ENCODE results near the gene AQP2.

AQP2 gene

DNA sequence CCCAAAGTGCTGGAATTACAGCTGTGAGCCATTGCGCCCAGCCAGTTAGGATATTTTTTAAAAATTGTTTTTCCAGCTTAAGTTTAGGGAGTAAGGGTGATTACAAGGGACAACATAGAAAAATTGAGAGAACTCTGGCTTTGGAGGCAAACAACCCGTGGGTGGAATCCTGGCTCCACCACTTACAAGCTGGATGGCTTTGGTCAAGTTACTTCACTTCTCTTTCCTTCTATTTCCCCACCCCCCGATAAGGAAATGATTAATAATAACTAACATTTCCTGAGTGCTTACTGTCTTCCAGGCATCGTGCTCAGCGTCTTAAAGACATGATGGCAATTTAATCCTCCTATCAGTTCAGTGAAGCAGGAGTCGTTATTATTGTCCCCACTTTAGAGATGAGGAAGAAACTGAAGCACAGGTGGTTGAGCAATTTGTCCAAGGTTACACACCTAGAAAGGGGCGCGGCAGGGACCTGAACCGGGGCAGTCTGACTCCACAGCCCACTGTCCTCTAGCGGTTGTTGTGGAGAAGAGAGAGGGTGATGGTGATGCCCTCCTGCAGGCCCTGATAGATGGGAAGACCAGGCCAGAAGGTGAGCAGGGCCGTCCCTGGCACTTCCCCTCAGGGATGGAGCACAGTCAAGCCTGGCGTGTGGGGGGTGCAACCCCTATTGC, 30.2 kb upstream of the AQP2 start:
- DNase-seq (ENCODE audit: low read depth, low spot score) = no peak

DNA sequence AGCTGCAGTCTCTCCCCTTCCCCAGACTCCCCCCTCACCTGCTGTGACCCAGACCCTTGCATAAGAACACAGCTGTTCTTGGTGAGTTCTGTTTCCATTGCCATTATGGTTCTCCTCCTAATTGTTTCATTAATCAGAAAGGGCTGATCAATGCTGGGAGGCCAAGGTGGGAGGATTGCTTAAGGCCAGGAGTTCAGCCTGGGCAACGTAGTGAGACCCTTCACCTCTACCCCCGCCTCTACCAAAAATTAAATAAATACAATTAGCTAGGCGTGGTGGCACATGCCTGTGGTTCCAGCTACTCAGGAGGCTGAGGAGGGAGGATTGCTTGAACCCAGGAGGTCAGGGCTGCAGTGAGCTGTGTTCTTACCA, 29.6 kb upstream of the AQP2 start:
- no peak for DNase-seq (ENCODE audit: low read depth, low spot score)

DNA sequence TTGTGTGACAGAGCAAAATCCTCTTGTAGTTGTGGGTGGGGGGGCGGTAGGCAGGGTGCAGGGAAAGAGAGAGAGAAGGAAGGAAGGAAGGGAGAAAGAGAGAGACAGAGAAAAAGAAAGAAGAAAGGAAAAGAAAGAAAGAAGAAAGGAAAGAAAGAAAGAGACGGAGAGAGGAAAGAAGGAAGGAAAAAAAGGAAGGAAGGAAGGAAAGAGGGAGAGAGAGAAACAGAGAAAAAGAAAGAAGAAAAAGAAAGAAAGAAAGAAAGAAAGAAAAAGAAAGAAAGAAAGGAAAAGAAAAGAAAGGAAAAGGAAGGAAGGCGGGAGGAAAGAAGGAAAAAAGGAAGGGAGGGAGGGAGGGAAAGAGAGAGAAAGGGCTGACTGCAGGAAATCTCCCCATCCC, 29.2 kb upstream of the AQP2 start:
- no peak for DNase-seq (ENCODE audit: low read depth, low spot score)

DNA sequence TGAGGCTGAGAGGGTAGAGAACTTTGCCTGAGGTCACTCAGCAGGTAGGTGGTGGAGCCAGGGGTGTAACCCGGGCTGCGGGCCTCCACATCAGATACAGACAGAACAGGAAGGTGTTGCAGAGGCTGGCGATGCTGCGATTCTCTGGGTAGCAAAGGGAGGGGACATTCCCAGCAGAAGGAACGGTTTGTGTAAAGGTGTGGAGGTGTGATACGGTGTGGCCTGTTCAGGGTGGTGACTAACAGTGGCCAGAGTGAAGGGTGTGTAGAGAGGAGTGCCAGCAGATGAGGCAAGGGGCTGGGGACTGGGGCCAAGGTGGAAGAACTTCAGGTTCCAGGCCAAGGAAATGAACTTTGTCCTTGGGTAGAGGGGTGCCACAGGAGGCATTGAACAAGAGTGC, 28.6 kb upstream of the AQP2 start:
- DNase-seq (ENCODE audit: low read depth, low spot score) = no peak

DNA sequence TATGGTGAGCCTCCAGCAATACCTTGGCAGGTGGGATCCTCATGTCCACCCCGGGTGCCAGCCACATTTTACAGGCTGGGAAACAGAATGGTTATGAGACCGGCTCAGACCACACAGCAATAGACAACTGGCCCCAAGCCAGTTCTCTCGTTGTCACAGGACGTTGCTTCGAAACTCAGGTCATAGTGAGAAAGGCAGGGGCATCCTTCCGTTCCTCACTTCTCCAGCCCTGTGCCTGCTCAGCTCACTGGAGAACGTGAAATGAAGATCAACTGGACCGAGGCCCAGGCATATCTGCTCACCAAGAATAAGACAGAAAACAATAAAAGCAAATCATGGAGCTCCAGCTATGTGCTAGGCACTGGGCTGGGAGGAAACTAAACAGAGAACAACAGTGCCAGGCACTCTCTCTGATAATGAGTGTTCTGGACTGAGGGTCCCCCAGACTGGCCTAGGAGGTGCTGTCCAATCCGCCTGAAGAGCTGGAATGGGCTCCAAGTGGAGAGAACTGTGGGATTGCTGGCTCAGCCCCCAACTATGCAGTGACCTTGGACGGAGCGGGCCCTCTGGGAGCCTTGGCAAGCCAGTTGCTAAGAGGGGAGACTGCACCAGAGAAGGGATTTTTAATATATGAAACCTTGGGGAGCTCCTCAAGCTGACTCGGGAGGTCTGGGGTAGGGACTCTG, 28.0 kb upstream of the AQP2 start:
- DNase-seq (ENCODE audit: low read depth, low spot score) = no peak

DNA sequence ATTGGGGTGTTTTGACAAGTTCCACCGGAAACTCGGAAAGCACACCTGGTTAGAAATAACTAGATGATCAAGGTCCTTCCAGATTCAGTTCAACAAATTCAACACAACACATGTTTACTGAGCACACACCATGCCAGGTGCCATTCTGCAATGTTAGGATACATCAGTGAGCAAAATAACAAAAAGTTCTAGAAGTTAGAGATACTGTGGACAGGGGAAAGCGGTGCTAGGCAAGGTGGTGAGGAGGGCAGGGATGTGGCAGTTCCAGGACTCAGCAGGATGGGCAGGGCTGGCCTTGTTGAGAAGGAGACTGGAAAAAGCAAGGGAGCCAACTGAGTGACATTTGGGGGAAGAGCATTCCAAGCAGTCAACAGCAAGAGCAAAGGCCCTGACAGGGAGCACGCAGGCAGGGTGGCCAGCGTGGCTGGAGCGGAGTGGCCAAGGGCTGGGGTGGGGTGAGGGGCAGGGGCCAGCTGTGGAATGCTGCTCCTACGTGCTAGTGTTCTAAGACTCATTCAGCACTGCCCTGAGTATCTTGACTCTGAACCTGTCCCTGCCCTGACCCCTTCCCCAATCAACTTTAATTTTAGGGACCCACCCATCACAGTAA, 27.4 kb upstream of the AQP2 start:
- DNase-seq (ENCODE audit: low read depth, low spot score) = no peak

DNA sequence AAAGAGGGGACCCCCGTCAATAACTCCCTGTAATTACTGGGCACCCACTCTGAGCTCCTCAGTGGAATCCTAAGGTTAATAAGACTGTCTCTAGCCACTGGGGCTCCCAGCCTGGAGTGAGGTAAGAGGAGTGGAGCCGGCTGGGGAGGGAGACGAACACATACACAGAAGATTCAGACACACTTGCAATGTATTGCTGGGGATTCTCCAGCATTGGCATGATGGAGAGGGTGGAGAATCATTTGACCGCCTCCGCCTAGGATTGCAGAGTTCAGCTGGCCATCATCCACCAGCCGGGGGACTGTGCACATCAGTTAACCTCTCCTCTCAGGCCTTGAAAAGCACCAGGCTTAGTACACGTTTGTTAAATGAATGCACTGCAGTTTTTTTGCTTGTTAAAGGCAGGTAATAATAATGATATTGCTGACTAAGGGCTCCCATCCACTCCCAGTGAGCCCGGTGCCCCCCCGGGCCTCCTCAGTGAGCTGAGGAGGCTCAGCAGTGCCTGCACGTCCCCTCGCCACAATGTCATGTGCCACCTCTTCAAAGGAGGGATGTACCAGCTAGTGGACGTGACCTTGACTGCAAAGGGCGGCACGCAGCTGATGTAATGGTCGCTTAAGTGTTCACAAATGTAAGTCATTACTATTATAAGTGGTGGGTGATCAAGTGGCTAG, 26.5 kb upstream of the AQP2 start:
- no peak for DNase-seq (ENCODE audit: low read depth, low spot score)

DNA sequence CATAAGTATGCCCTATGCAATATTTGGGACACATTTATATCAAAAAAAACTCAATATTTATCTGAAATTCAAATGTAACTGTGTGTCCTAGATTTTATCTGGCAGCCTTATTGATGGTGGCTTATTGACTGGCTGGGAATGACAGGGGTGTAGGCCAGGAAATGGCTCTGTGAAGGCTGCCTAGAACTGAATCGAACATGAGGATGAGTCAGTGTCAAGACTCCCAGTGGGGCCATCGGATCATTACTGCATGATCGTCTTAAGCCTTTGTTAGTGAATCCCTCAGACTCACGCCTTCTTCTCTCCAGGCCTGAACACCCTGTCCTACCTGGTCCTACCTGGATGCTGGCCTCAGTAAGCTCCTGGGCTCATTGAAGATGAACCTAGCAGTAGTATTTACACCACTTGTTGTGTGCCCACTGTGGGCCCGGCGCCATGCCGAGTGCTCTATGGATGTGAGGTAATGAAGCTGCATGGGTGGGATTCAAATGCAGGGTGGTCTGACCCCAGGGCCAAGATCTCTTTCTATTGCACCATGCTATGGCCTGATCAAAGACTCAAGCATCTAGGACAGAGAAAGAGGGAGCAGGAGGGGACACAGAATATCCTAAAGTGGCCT, 25.8 kb upstream of the AQP2 start:
- no peak for DNase-seq (ENCODE audit: low read depth, low spot score)

DNA sequence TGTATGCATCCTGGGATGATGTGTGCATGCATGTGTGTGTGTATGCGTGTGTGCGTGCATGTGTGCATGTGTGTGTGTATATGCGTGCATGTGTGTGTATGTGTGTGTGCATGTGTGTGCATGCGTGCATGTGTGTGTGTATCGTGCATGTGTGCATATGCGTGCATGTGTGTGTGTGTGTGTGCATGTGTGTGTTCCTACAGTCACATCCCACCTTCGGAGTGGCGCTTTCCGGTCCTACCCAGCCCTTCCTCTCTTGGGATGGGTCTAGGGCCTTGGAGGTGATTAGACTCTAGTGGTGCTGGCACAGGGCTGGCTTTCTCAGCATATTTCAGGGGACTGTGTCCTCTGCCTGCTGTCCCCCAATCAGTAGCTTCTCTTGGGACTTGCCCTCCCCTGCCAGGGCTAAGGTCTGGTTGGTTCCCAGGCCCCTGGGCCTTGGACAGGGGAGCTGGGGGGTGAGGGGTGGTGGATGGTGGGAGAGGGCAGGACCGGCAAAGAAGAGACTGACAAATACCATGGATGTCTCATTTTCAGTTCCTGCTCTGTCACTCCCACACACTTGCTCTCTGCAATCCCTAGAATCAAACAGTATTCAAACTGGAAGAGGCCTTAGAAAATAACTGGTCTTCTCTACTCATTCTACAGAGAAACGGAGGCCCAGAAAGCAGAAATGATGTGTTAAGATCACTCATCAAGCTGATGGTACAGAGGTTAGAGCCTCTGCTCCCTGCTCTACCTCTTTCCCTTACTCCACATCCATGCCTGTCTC, 24.9 kb upstream of the AQP2 start:
- no peak for DNase-seq (ENCODE audit: low read depth, low spot score)

DNA sequence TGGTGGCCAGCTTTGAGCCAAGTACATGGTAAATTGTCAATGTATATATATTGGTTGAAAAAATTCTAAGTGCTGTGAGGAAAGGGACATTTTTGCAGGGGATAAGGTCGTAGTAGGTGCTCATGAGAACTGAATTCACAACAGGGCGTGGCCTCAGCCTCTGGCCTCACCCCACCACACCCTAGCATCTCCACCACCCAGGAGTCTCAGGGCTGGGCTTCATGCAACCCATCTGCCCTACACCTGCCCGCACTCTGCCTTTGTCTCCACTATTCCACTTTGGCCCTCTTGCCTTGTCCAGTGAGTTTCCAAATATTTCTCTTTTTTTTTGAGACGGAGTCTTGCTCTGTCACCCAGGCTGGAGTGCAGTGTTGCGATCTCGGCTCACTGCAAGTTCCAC, 22.1 kb upstream of the AQP2 start:
- DNase-seq (ENCODE audit: low read depth, low spot score) = no peak

DNA sequence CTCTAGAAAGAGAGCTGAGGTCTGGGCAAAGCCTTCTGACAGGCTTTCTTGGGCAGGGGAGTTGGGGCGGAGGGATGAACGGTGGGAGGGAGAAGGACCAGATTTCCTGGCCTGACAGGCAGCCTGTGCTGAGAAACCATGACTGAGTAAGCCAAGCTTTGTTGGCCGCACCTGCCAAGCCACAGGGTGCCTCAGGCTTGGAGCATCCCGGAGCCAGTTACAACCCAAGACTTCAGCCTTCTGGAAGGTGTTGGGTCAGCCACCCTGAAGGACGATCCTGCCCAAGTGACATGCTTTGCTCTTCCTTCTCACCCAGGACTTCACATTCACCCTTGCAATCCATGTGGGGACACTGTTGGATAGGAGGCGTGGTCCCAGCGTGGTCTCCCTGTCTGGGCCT, 21.0 kb upstream of the AQP2 start:
- no peak for DNase-seq (ENCODE audit: low read depth, low spot score)

DNA sequence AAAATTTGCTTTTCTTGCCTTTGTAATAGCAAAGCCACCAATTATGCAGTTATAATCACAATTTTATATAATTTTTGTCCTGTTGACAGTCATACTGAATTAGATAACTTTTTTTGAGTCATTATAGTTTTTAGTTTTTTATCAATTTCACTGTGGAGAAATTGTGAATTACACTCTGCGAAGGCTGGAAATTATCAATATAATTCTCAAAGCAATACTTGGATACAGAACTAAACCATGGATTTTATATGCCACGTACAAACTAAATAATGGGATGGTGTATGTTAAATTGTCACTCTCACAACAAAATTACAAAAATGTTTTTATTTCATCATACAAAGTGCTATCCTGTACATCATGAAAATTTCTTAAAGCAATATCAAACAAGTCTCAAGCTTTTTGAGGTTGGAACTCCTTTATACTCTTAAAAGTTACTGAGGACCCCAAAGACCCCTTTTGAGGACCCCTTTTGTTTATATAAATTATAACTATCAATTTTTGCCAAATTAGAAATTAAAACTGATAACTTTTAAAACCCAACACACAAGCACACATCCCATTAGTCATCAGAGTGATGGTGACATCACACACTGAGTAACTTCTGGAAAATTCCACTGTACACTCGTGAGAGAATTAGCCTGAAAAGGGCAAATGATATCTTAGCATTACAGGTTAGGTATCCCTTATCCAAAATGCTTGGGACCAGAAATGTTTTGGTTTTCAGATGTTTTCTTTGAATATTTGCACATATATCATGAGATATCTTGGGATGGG, 19.8 kb upstream of the AQP2 start:
- no peak for DNase-seq (ENCODE audit: low read depth, low spot score)

DNA sequence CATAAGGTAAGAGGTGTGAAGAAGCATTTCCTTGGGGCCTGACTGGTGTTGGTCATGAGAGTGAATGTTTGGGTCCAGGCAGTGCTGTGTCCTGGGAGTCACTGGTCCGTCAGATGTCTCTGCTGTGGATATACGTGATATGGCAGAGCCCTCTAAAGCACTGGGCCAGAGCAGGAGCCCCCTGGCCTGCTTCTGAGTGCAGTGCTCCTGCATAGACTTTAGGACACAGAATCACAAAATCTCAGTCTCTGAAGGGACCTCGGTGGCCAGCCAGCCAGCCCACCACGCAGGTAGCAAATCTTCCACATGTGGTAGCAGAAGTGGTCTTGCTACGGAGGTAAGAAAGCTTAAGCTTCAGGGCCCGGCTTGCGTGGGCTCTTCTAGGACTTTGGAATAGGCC, 18.5 kb upstream of the AQP2 start:
- DNase-seq (ENCODE audit: low read depth, low spot score) = no peak

DNA sequence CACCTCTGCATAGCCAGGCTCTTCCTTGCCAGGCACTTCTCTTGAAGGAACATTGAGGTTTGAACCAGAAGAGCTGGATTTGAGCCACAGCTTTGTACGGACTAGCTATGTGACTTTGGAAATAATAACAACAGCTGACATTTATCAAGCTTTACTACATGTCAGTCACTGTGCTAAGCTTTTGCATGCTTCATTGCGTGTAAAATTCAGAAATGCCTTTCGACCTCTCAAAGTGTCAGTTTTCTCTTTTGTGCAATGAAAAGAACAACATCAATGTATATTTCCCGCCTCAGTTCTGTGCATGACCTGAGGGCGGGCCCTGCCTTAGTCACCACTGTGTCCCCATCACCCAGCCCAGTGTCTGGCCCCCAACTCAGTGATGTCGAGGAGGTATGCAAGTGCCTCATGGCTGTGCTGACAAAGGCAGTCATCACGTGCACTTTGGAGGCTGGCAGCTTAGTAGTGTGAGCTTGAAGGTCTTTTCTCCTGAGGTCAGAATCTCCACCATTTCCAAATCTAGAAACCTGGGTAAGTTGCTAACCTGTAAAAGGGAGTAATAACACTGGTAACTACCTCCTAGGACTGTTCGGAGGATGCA, 17.9 kb upstream of the AQP2 start:
- no peak for DNase-seq (ENCODE audit: low read depth, low spot score)

DNA sequence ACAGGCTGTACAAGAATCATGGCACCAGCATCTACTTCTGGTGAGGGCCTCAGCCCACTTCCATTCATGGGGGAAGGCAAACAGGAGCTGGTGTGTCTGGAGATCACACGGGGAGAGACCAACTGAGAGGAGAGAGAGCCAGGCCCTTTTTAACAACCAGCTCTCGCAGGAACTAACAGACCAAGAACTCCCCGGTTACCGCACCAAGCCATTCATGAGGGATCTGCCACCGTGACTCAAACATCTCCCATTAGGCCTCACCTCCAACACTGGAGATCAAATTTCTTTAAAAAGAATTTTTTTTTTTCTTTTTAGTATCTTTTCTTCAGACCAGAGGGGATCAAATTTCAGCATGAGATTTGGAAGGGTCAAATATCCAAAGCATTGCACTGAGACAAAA, 16.7 kb upstream of the AQP2 start:
- no peak for DNase-seq (ENCODE audit: low read depth, low spot score)

DNA sequence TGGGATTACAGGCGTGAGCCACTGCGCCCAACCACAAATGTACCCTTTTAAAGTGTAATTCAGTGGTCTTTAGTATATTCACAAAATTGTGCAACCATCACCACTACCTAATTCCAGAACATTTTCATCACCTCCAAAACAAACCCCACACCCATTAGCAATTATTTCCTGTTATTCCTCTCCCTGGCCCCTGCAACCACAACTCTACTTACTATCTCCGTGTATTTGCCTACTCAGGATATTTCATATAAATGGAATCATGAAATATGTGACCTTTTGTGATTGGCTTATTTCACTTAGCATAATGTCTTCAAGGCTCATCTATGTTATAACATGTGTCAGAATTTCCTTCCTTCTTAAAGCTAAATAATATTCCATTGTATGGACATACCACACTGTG, 16.0 kb upstream of the AQP2 start:
- no peak for DNase-seq (ENCODE audit: low read depth, low spot score)

DNA sequence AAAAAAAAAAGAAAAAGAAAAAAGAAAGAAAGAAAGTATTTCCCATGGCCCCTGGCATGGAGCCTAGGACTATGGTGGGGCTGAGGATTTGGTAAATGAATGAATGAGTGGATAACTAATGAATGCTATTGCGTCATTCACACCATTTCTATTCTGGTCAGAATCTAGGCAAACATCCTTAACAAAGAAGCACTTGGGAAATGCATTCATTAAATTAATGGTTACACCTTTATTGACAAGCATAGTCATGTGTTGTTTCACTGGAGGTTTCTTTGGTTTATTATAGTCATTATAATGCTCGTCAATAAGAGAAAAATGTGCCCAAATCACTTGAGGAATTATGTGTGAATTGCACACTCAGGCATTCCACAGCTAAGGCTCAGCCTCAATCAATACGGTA, 13.6 kb upstream of the AQP2 start:
- no peak for DNase-seq (ENCODE audit: low read depth, low spot score)

DNA sequence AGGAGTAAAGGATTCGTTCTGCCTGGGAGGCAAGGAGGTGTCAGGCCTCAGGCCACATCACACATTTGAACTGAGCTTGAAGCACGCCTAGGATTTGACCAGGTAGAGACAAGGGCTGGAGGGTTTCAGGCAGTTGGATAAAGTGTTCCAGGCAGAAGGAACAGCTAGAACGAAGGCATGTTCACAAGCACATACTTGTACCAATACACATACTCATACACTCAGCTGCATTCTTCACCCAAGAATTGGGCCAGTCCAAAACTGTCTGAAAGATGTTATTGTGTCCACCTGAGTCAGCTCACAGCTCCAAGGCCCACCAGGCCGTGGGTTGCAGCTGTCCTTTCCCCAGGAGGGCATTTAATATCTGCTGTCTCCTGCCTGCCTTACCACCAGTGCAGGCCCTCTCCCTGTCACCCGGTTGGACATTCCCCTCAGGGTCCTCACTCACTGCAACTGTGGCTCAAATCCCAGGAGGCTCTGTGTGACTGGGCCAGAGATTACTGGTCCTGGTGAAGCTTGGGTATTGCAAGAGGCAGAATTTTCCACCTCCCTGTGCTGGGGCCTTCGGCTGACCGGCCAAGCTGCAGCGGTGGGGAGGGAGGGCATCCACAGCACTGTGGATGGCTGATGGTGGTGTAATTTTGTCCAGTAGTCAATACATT, 12.8 kb upstream of the AQP2 start:
- no peak for DNase-seq (ENCODE audit: low read depth, low spot score)

DNA sequence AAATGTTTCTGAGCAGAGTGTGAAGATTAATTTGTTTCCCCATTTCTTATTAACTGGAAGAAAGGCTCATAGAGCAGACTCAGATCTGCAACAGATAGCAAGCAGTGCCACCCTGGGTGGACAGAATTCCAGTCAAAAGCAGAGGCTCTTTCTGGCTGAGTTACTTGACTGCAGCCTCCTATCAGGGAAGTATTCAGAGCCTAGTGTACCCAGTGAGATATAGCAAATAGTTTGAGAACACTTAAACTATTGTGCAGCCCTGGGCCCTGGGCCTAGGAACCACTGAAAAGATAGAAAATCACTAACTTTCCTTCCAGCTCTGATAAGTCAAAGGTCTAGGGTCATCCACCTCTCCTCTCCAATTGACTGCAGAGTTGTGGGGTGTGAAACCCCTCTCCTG, 11.2 kb upstream of the AQP2 start:
- DNase-seq (ENCODE audit: low read depth, low spot score) = no peak

DNA sequence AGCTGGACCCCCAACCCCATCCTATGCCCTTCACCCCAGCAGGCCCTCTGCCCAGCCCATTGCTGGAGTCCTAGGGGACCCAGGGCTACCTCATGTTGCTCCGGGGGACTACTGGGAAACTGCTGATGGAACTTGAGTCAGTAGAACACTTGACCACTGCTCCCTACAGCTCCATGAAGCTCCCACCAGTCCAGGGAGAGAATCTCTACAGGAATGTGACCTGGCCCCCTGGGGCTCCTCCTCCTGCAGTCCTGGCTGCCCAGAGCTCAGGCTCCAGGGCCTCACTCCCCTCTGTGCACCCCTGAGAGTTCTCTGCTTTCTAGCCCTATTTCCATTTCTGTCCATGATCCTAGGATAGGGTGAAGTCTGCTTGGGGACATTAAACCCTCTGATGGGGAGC, 10.8 kb upstream of the AQP2 start:
- no peak for DNase-seq (ENCODE audit: low read depth, low spot score)

All from smooth muscle cell of the brain vasculature (primary cell).